NCI-H82 treated with DMSO at 0.1 percent for 48 hours (cell line): ENCODE results near the gene SNX27.

Experiments
- DNase-seq: peaks from one replicate; lab custom pipeline; 2025; ENCODE audit not compliant: unreplicated experiment; lab: John Stamatoyannopoulos, UW

Gene SNX27

GRCh38 chr1:151611832-151612500 is at the start of gene SNX27:
Gene SNX27 (plus strand): TSS chr1:151612050. CDS start chr1:151612202, 152 bp downstream.
- DNase-seq = peak; percentile 96

GRCh38 chr1:151562661-151563060 is 49.2 kb upstream of the SNX27 start:
- DNase-seq = no peak

GRCh38 chr1:151563376-151563775 is 48.5 kb upstream of the SNX27 start:
- no peak for DNase-seq

- DNase-seq = no peak
Observed at GRCh38 chr1:151565502-151566189, 46.2 kb upstream of the SNX27 start.

GRCh38 chr1:151568626-151569088 is 43.2 kb upstream of the SNX27 start:
- DNase-seq = no peak

- no peak for DNase-seq
Observed at GRCh38 chr1:151570819-151571218, 41.0 kb upstream of the SNX27 start.

GRCh38 chr1:151574575-151575529 is 37.0 kb upstream of the SNX27 start:
- DNase-seq = no peak

- no peak for DNase-seq
Observed at GRCh38 chr1:151577173-151577572, 34.7 kb upstream of the SNX27 start.

- no peak for DNase-seq
Observed at GRCh38 chr1:151578941-151579340, 32.9 kb upstream of the SNX27 start.

GRCh38 chr1:151579436-151580225 is 32.2 kb upstream of the SNX27 start:
- no peak for DNase-seq

- DNase-seq = no peak
Observed at GRCh38 chr1:151581451-151581850, 30.4 kb upstream of the SNX27 start.

- no peak for DNase-seq
Observed at GRCh38 chr1:151581921-151582320, 29.9 kb upstream of the SNX27 start.

- no peak for DNase-seq
Observed at GRCh38 chr1:151583796-151584195, 28.1 kb upstream of the SNX27 start.

GRCh38 chr1:151584278-151584677 is 27.6 kb upstream of the SNX27 start:
- no peak for DNase-seq

GRCh38 chr1:151584780-151585179 is 27.1 kb upstream of the SNX27 start:
- no peak for DNase-seq

- no peak for DNase-seq
Observed at GRCh38 chr1:151585622-151586021, 26.2 kb upstream of the SNX27 start.

GRCh38 chr1:151590961-151591360 is 20.9 kb upstream of the SNX27 start:
- no peak for DNase-seq

GRCh38 chr1:151593730-151594129 is 18.1 kb upstream of the SNX27 start:
- no peak for DNase-seq

GRCh38 chr1:151594143-151594625 is 17.7 kb upstream of the SNX27 start:
- DNase-seq = peak; percentile 56

- no peak for DNase-seq
Observed at GRCh38 chr1:151596166-151596953, 15.5 kb upstream of the SNX27 start.
